Muscle layer of colon (tissue), 2 donors: ENCODE data around the gene DDB1.
"Not testable (repeated sequence)": the region's sequence is repeated elsewhere in the genome, so short reads cannot be mapped to it uniquely, and the experiment has no call there.

Experiments
- H3K27ac ChIP-seq: one replicate; pipeline ENCODE4 v1.7.0; 2013; ENCODE audit warnings: low read depth, mild to moderate bottlenecking, low read length, moderate library complexity
- H3K27me3 ChIP-seq, 2 donors: one replicate each; pipeline ENCODE4 v1.7.0; 2013; ENCODE audit warnings: low read length in 2 of 2, mild to moderate bottlenecking in 2 of 2; ENCODE audit not compliant: insufficient read depth in 2 of 2, control insufficient read depth in 1 of 2
- H3K36me3 ChIP-seq: one replicate; pipeline ENCODE4 v1.7.0; 2013; ENCODE audit warnings: mild to moderate bottlenecking, low read length; ENCODE audit not compliant: insufficient read depth
- H3K4me1 ChIP-seq: one replicate; pipeline ENCODE4 v1.7.0; 2013; ENCODE audit warnings: mild to moderate bottlenecking, low read length; ENCODE audit not compliant: insufficient read depth
- H3K4me3 ChIP-seq, 2 donors: one replicate each; pipeline ENCODE4 v1.7.0; 2013; ENCODE audit warnings: low read length in 2 of 2, low read depth in 1 of 2, mild to moderate bottlenecking in 1 of 2, moderate library complexity in 1 of 2
- H3K9ac ChIP-seq: one replicate; pipeline ENCODE4 v1.7.0; 2013; ENCODE audit warnings: low read length
- H3K9me3 ChIP-seq: one replicate; pipeline ENCODE4 v1.7.0; 2013; ENCODE audit warnings: mild to moderate bottlenecking, low read length
- donor health status: abdominal sarcoma.
- donor health status: Adenocarcinoma of cecum.

Gene DDB1

GRCh38 chr11:61256710-61257482 lies 76.0 kb downstream of the DDB1 start:
- H3K9ac ChIP-seq, result no peak overlapping the region
- H3K4me1 ChIP-seq, result no peaks in the 10 kb centered on the region
- no peak overlapping the region for H3K27ac ChIP-seq
- H3K4me3 ChIP-seq, result no peak overlapping the region
- H3K27me3 ChIP-seq, result no peaks in the 10 kb centered on the region
- no peaks in the 10 kb centered on the region for H3K9me3 ChIP-seq
- no peaks in the 10 kb centered on the region for H3K36me3 ChIP-seq

GRCh38 chr11:61254403-61255025 lies 78.4 kb downstream of the DDB1 start:
- H3K9ac ChIP-seq, result no peak overlapping the region

GRCh38 chr11:61252332-61252731 lies 80.6 kb downstream of the DDB1 start:
- H3K9me3 ChIP-seq, H3K4me1 ChIP-seq, H3K9ac ChIP-seq, H3K27me3 ChIP-seq, H3K4me3 ChIP-seq, H3K27ac ChIP-seq, H3K36me3 ChIP-seq: not testable (repeated sequence)

More at GRCh38 chr11:61254403-61255025, 78.4 kb downstream of the DDB1 start:
- no peaks in the 10 kb centered on the region for H3K27me3 ChIP-seq
- H3K36me3 ChIP-seq, result no peaks in the 10 kb centered on the region
- H3K9me3 ChIP-seq, result no peaks in the 10 kb centered on the region
- no peak overlapping the region for H3K27ac ChIP-seq
- H3K4me3 ChIP-seq, result no peak overlapping the region
- no peaks in the 10 kb centered on the region for H3K4me1 ChIP-seq

- H3K9ac ChIP-seq, H3K27me3 ChIP-seq, H3K27ac ChIP-seq, H3K9me3 ChIP-seq, H3K4me3 ChIP-seq, H3K4me1 ChIP-seq, H3K36me3 ChIP-seq: not testable (repeated sequence)
Measured at GRCh38 chr11:61250796-61251765, 81.8 kb downstream of the DDB1 start.
